ENCODE measurements around the gene BBS9. TPM values are rescaled to one million over a fixed set of nuclear protein-coding genes. Genes with fewer than 3 reads are reported as not detected.

BBS9 gene
- total and polyA plus RNA-seq, 2 experiments from 2014 or later: 27.2 to 66.1 TPM

- no peaks in the 10 kb centered on the region for H4K20me1 ChIP-seq (replicated peaks; ENCODE audit: insufficient read depth)
- peaks cover 10% of the 10 kb centered on the region; the same call in 2 of the 3 replicates for H3K4me1 Mint-ChIP-seq
- H3K4me2 ChIP-seq: no peak overlapping the region
- H3K27ac Mint-ChIP-seq: no peak overlapping the region
- H3K36me3 Mint-ChIP-seq (ENCODE audit: low read depth): no peaks in the 10 kb centered on the region
- H3K27me3 ChIP-seq (ENCODE audit: insufficient read depth): peaks cover 5% of the 10 kb centered on the region; the same call in 1 of the 2 replicates
- no peaks in the 10 kb centered on the region for H3F3A ChIP-seq (replicated peaks; ENCODE audit: low read depth)
- peaks cover 3% of the 10 kb centered on the region for H3K27me3 Mint-ChIP-seq (ENCODE audit: insufficient read depth, low read depth, poor library complexity)
- H3K4me1 ChIP-seq (ENCODE audit: insufficient read depth): no peaks in the 10 kb centered on the region
- no peak overlapping the region for H3K4me3 Mint-ChIP-seq
- no peak overlapping the region for H3K27ac ChIP-seq (ENCODE audit: low read depth)
- no peaks in the 10 kb centered on the region for H3K79me2 ChIP-seq (replicated peaks; ENCODE audit: insufficient read depth)
- H3K9me3 Mint-ChIP-seq: peaks cover 4% of the 10 kb centered on the region; the same call in 2 of the 3 replicates
- no peak for DNase-seq (ENCODE audit: low spot score)
- H2AFZ ChIP-seq: no peak overlapping the region
- H3K9me2 ChIP-seq (ENCODE audit: insufficient read depth): no peaks in the 10 kb centered on the region
- H3K36me3 ChIP-seq (ENCODE audit: insufficient read depth): no peaks in the 10 kb centered on the region
- no peak overlapping the region for H3K4me3 ChIP-seq
- TF ChIP-seq STAT1 (IDR thresholded peaks at IDR 0.05; ENCODE audit: unreplicated experiment) (no peak), ZNF331 (CRISPR knock-in tag; IDR thresholded peaks at IDR 0.05; ENCODE audit: low read depth) (no peak), CTCF (conservative IDR thresholded peaks at IDR 0.05; ENCODE audit: low read depth in 2 of 2) (no peak), EZH2 (IDR thresholded peaks at IDR 0.05; ENCODE audit: low read depth, unreplicated experiment) (no peak), EZH2phosphoT487 (IDR thresholded peaks at IDR 0.05; ENCODE audit: unreplicated experiment) (no peak), ETS1 (IDR thresholded peaks at IDR 0.05) (no peak)
- no peak for ATAC-seq
Measured at GRCh38 chr7:33114976-33115375, 14.4 kb upstream of the BBS9 start.

GRCh38 chr7:33118383-33118782, 11.0 kb upstream of the BBS9 start:
- Histone ChIP-seq H3K27ac (ENCODE audit: low read depth) (no peak overlapping the region), H3K79me2 (replicated peaks; ENCODE audit: insufficient read depth) (no peaks in the 10 kb centered on the region), H3K4me1 (ENCODE audit: insufficient read depth) (no peaks in the 10 kb centered on the region), H4K20me1 (replicated peaks; ENCODE audit: insufficient read depth) (no peaks in the 10 kb centered on the region), H3K4me2 (no peak overlapping the region), H3K9me2 (ENCODE audit: insufficient read depth) (no peaks in the 10 kb centered on the region), H3F3A (replicated peaks; ENCODE audit: low read depth) (no peaks in the 10 kb centered on the region), H3K27me3 (ENCODE audit: insufficient read depth) (no peaks in the 10 kb centered on the region), H3K4me3 (no peak overlapping the region), H2AFZ (no peak overlapping the region), H3K36me3 (ENCODE audit: insufficient read depth) (no peaks in the 10 kb centered on the region)
- ATAC-seq (no peak), DNase-seq (ENCODE audit: low spot score) (no peak)
- Mint-ChIP-seq H3K4me3 (no peak overlapping the region), H3K9me3 (peaks cover 4% of the 10 kb centered on the region; the same call in 2 of the 3 replicates), H3K27me3 (ENCODE audit: insufficient read depth, low read depth, poor library complexity) (peaks cover 1% of the 10 kb centered on the region), H3K4me1 (peaks cover 10% of the 10 kb centered on the region; the same call in 1 of the 3 replicates), H3K27ac (no peak overlapping the region), H3K36me3 (ENCODE audit: low read depth) (no peaks in the 10 kb centered on the region)
- TF ChIP-seq EZH2phosphoT487 (IDR thresholded peaks at IDR 0.05; ENCODE audit: unreplicated experiment) (no peak), CTCF (conservative IDR thresholded peaks at IDR 0.05; ENCODE audit: low read depth in 2 of 2) (no peak), JUNB (IDR thresholded peaks at IDR 0.05; ENCODE audit: unreplicated experiment) (no peak), POLR2AphosphoS5 (IDR thresholded peaks at IDR 0.05; ENCODE audit: low read depth) (no peak)

Data from GM23338 (cell line).